H1 (cell line): Measurements from ENCODE around the gene ATP6V0D1. TPM values are rescaled to one million over a fixed set of nuclear protein-coding genes. Genes with fewer than 3 reads are reported as not detected.

Experiments used
- CTCF ChIA-PET: fragments of 300-600 bp; sonication (Branson Sonifier 250); formaldehyde crosslinking; loops from one replicate; lab custom pipeline; 2021; ENCODE audit not compliant: partially characterized antibody; lab: Charles Lee
- POLR2A ChIA-PET: fragments of 300-600 bp; sonication (Branson Sonifier 250); formaldehyde crosslinking; loops from one replicate; lab custom pipeline; 2021; ENCODE audit warnings: inconsistent platforms; ENCODE audit not compliant: partially characterized antibody; lab: Charles Lee
- DNase-seq, 2 experiments: peaks; one replicate each; pipeline versions ENCODE4 v3.0.0 to v3.0.0-alpha.2; 2010 to 2022; ENCODE audit warnings: low spot score in 2 of 2, low read depth in 1 of 2, mixed read lengths in 1 of 2
- FAIRE-seq: peaks from 2 replicates; lab custom pipeline; 2011; peaks lifted over from hg19 to GRCh38; lab: Jason Lieb, UNC
- H2AFZ ChIP-seq: 2 replicates; pipeline ENCODE4 v1.8.1; 2012; ENCODE audit warnings: low read length, inconsistent platforms
- H2AK5ac ChIP-seq: 2 replicates; pipeline ENCODE4 v1.6.1; 2013; ENCODE audit warnings: low read depth, low read length
- H2BK120ac ChIP-seq: replicated peaks from 2 replicates; pipeline ENCODE3; 2013; ENCODE audit warnings: low read depth, low read length, inconsistent platforms
- H2BK12ac ChIP-seq: 2 replicates; pipeline ENCODE4 v1.6.1; 2013; ENCODE audit warnings: low read depth, low read length
- H2BK15ac ChIP-seq: 2 replicates; pipeline ENCODE4 v1.6.1; 2013; ENCODE audit warnings: low read length
- H2BK20ac ChIP-seq: 2 replicates; pipeline ENCODE4 v1.6.1; 2013; ENCODE audit warnings: low read length
- H2BK5ac ChIP-seq: 2 replicates; pipeline ENCODE4 v1.6.1; 2013; ENCODE audit warnings: low read depth, low read length
- H3K14ac ChIP-seq: 2 replicates; pipeline ENCODE4 v1.6.1; 2013; ENCODE audit warnings: inconsistent platforms; ENCODE audit not compliant: insufficient read length
- H3K18ac ChIP-seq: 2 replicates; pipeline ENCODE4 v1.6.1; 2013; ENCODE audit warnings: low read length; ENCODE audit errors: extremely low read depth
- H3K23ac ChIP-seq: 2 replicates; pipeline ENCODE4 v1.6.1; 2013; ENCODE audit warnings: inconsistent platforms; ENCODE audit not compliant: insufficient read length
- H3K23me2 ChIP-seq: 2 replicates; pipeline ENCODE4 v1.6.1; 2013; ENCODE audit warnings: low read depth, low read length
- H3K27ac ChIP-seq: 2 replicates; pipeline ENCODE4 v1.6.1; 2011; ENCODE audit warnings: low read depth, low read length, inconsistent platforms
- H3K27me3 ChIP-seq, 4 experiments: replicated peaks in 1 of 4; 1 replicate in 1 of 4; 2 replicates in 3 of 4; pipeline versions ENCODE4 v1.6.1 to v1.8.1; 2011 to 2013; ENCODE audit warnings: low read length in 3 of 4, mild to moderate bottlenecking in 3 of 4, inconsistent platforms in 2 of 4, mixed read lengths in 2 of 4, moderate library complexity in 1 of 4; ENCODE audit not compliant: control insufficient read depth in 3 of 4, insufficient read depth in 3 of 4; ENCODE audit errors: extremely low read depth in 1 of 4
- H3K36me3 ChIP-seq, 4 experiments: 2 replicates each; pipeline versions ENCODE4 v1.6.1 to v1.8.1; 2011 to 2013; ENCODE audit warnings: mild to moderate bottlenecking in 4 of 4, low read length in 3 of 4, moderate library complexity in 2 of 4, control low read depth in 1 of 4, inconsistent platforms in 1 of 4; ENCODE audit not compliant: insufficient read depth in 4 of 4, control insufficient read depth in 2 of 4
- H3K4ac ChIP-seq: replicated peaks from 2 replicates; pipeline ENCODE3; 2013; ENCODE audit warnings: low read length, low read depth, mixed read lengths, inconsistent platforms; ENCODE audit not compliant: insufficient read length
- H3K4me1 ChIP-seq, 4 experiments: replicated peaks in 1 of 4; 1 replicate in 1 of 4; 2 replicates in 3 of 4; pipeline versions ENCODE4 v1.6.1 to v1.8.1; 2011 to 2013; ENCODE audit warnings: low read length in 3 of 4, inconsistent platforms in 2 of 4, mixed read lengths in 1 of 4; ENCODE audit not compliant: insufficient read depth in 4 of 4, control insufficient read depth in 3 of 4
- H3K4me2 ChIP-seq, 2 experiments: 2 replicates each; pipeline versions ENCODE4 v1.6.1 to v1.8.1; 2011 to 2013; ENCODE audit warnings: low read depth in 2 of 2, low read length in 2 of 2, control low read depth in 1 of 2, inconsistent platforms in 1 of 2, mild to moderate bottlenecking in 1 of 2; ENCODE audit not compliant: insufficient read depth in 1 of 2
- H3K4me3 ChIP-seq, 4 experiments: fragments of 200-600, 300-600 bp in 1 of 4; sonication (generic), shearing (Covaris generic), sonication (Bioruptor Twin) in 1 of 4; 2 replicates each; pipeline versions ENCODE4 v1.5.1 to v1.8.1; 2011 to 2016; ENCODE audit warnings: low read length in 4 of 4, low read depth in 3 of 4, control low read depth in 2 of 4, inconsistent platforms in 2 of 4, mild to moderate bottlenecking in 2 of 4, mixed read lengths in 1 of 4, moderate library complexity in 1 of 4; ENCODE audit not compliant: insufficient read depth in 2 of 4; ENCODE audit errors: extremely low read depth in 1 of 4
- H3K56ac ChIP-seq: replicated peaks from 2 replicates; pipeline ENCODE3; 2013; ENCODE audit warnings: low read depth, mild to moderate bottlenecking, mixed read lengths, low read length, inconsistent platforms; ENCODE audit not compliant: insufficient read length
- H3K79me1 ChIP-seq: 2 replicates; pipeline ENCODE4 v1.6.1; 2013; ENCODE audit warnings: low read depth, low read length, control low read depth
- H3K79me2 ChIP-seq, 2 experiments: 2 replicates each; pipeline versions ENCODE4 v1.6.1 to v1.8.1; 2012 to 2013; ENCODE audit warnings: low read length in 2 of 2, mild to moderate bottlenecking in 2 of 2, inconsistent platforms in 1 of 2; ENCODE audit not compliant: insufficient read depth in 2 of 2, control insufficient read depth in 1 of 2
- H3K9ac ChIP-seq, 4 experiments: replicated peaks in 1 of 4; 1 replicate in 1 of 4; 2 replicates in 3 of 4; pipeline versions ENCODE4 v1.6.1 to v1.8.1; 2011 to 2013; ENCODE audit warnings: low read depth in 3 of 4, low read length in 3 of 4, control low read depth in 2 of 4, mild to moderate bottlenecking in 2 of 4, moderate library complexity in 2 of 4, inconsistent platforms in 1 of 4; ENCODE audit errors: extremely low read depth in 1 of 4
- H3K9me3 ChIP-seq, 2 experiments: 2 replicates each; pipeline versions ENCODE4 v1.6.1 to v1.8.1; 2012 to 2013; ENCODE audit warnings: mild to moderate bottlenecking in 2 of 2, moderate library complexity in 2 of 2, control low read depth in 1 of 2, inconsistent platforms in 1 of 2, low read depth in 1 of 2, low read length in 1 of 2, mixed read lengths in 1 of 2; ENCODE audit not compliant: insufficient read depth in 2 of 2
- H4K20me1 ChIP-seq, 2 experiments: replicated peaks in 1 of 2; 2 replicates each; pipeline versions ENCODE3 to v1.8.1; 2011 to 2013; ENCODE audit warnings: inconsistent platforms in 2 of 2, low read length in 2 of 2, mild to moderate bottlenecking in 1 of 2; ENCODE audit not compliant: insufficient read depth in 2 of 2, control insufficient read depth in 1 of 2
- H4K5ac ChIP-seq: 2 replicates; pipeline ENCODE4 v1.6.1; 2013; ENCODE audit warnings: low read length, low read depth, mixed read lengths, inconsistent platforms; ENCODE audit not compliant: insufficient read length
- H4K8ac ChIP-seq: 2 replicates; pipeline ENCODE4 v1.8.0; 2013; ENCODE audit warnings: mild to moderate bottlenecking, moderate library complexity, low read length, inconsistent platforms; ENCODE audit not compliant: insufficient read depth; ENCODE audit errors: extremely low read depth
- H4K91ac ChIP-seq: replicated peaks from 2 replicates; pipeline ENCODE3; 2013; ENCODE audit warnings: low read length, mixed read lengths, inconsistent platforms; ENCODE audit not compliant: insufficient read length
- BRCA1 ChIP-seq: IDR thresholded peaks from 2 replicates; pipeline ENCODE4 v1.6.1; 2012; ENCODE audit warnings: low read depth, low read length, improper control_type of control experiment
- EGR1 ChIP-seq: IDR thresholded peaks from 2 replicates; pipeline ENCODE4 v1.6.1; 2011; ENCODE audit warnings: low read depth, low read length, borderline replicate concordance
- FOSL1 ChIP-seq: IDR thresholded peaks from 2 replicates; pipeline ENCODE4 v1.6.1; 2011; ENCODE audit warnings: mild to moderate bottlenecking, low read depth, low read length, moderate library complexity; ENCODE audit not compliant: insufficient read depth
- GABPA ChIP-seq: IDR thresholded peaks from 2 replicates; pipeline ENCODE4 v1.6.1; 2011; ENCODE audit warnings: mild to moderate bottlenecking, low read length, moderate library complexity, borderline replicate concordance; ENCODE audit not compliant: insufficient read depth
- HDAC2 ChIP-seq, 2 experiments: fragments of 300-600 bp in 1 of 2; sonication (generic) in 1 of 2; IDR thresholded peaks; 2 replicates each; pipeline ENCODE4 v1.6.1; 2011 to 2012; ENCODE audit warnings: low read depth in 2 of 2, low read length in 2 of 2, mild to moderate bottlenecking in 2 of 2, moderate library complexity in 2 of 2, borderline replicate concordance in 1 of 2, inconsistent platforms in 1 of 2
- JUN ChIP-seq: IDR thresholded peaks from 2 replicates; pipeline ENCODE4 v1.6.1; 2011; ENCODE audit warnings: low read depth, mild to moderate bottlenecking, improper control_type of control experiment, low read length
- KDM5A ChIP-seq: fragments of 200-600 bp; IDR thresholded peaks from 2 replicates; pipeline ENCODE4 v1.7.1; 2012; ENCODE audit warnings: mild to moderate bottlenecking, low read length, inconsistent platforms, mixed read lengths
- POLR2A ChIP-seq, 2 experiments: IDR thresholded peaks; 1 replicate in 1 of 2; 2 replicates in 1 of 2; pipeline ENCODE4 v1.6.1; 2011; ENCODE audit warnings: low read depth in 2 of 2, low read length in 2 of 2, mild to moderate bottlenecking in 2 of 2; ENCODE audit errors: control extremely low read depth in 1 of 2
- RBBP5 ChIP-seq: IDR thresholded peaks from 2 replicates; pipeline ENCODE4 v1.7.1; 2012; ENCODE audit warnings: low read depth, mild to moderate bottlenecking, inconsistent platforms, low read length, moderate library complexity, borderline replicate concordance
- SAP30 ChIP-seq: fragments of 300-600 bp; sonication (generic); IDR thresholded peaks from 2 replicates; pipeline ENCODE4 v1.7.1; 2012; ENCODE audit warnings: low read length, moderate library complexity, mild to moderate bottlenecking, inconsistent platforms; ENCODE audit not compliant: insufficient read depth, insufficient replicate concordance
- WGBS, 2 experiments: shearing (Covaris generic) in 1 of 2; methylation state at CpG; one replicate each; pipeline versions ENCODE4 v1.1.6 to v1.1.7; 2013 to 2015; ENCODE audit warnings: low lambda C conversion rate in 2 of 2, mixed read lengths in 2 of 2, inconsistent platforms in 1 of 2, low coverage in 1 of 2, missing lambda C conversion rate in 1 of 2; ENCODE audit not compliant: insufficient replicate concordance in 2 of 2, insufficient coverage in 1 of 2, insufficient read length in 1 of 2; ENCODE audit errors: extremely low coverage in 1 of 2, missing lambda C conversion rate in 1 of 2; 5-methylcytosine and 5-hydroxymethylcytosine counted together
- polyA plus RNA-seq, 7 experiments: library from polyadenylated mRNA; depleted of rRNA in 3 of 7; stranded (reverse) in 5 of 7; unstranded in 2 of 7; fragments of >200 nt in 5 of 7; fragments of 200-250 nt in 2 of 7; gene quantifications; 1 replicate in 5 of 7; 2 replicates in 1 of 7; 4 replicates in 1 of 7; pipeline versions ENCODE4 v1.2.1 to v1.2.3, GENCODE V29; 2011 to 2013; ENCODE audit warnings: missing spikeins in 2 of 7, mixed read lengths in 2 of 7
- total RNA-seq: library from RNA; stranded (reverse); fragmentation: NEBNext Ultra II Directional; extraction: Animal tissue kit (Norgen Biotek cat#: 25700); gene quantifications from 2 replicates; pipeline ENCODE4 v1.2.1, GENCODE V29; 2021
- TF ChIP-seq, protein P1 (sequence below): IDR thresholded peaks from 2 replicates; pipeline ENCODE4 v1.6.1; 2012; ENCODE audit warnings: low read length, inconsistent platforms

ATP6V0D1 gene
- total and polyA plus RNA-seq, 2 of the 8 experiments (the other 6 are each of a cell fraction or from before 2014, with no cell fraction given), result 47.3 to 134 TPM

DNA sequence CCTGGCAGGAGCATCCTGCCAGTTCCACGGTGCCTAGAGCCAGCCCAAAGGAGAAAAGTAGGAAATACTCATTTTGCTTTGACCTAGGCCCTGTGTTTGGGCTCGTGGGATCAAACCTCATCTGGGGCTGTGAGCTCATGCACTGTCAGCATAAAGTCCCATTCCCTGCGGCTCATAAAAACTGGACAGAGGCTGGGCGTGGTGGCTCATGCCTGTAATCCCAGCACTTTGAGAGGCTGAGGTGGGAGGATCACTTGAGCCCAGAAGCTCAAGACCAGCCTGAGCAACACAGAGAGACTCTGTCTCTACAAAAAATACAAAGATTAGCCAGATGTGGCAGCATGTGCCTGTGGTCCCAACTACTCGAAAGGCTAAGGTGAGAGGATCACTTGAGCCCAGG, 17.9 kb downstream of the ATP6V0D1 start:
- DNase-seq, result no peak
- Histone ChIP-seq H3K27me3 (no peaks in the 10 kb centered on the region), H3K27ac (no peak overlapping the region), H4K5ac (no peak overlapping the region), H2AFZ (no peak overlapping the region), H3K36me3 (no peaks in the 10 kb centered on the region), H3K56ac (no peak overlapping the region), H3K9me3 (no peaks in the 10 kb centered on the region), H3K79me2 (peaks cover 0 to 11% of the 10 kb centered on the region in 2 experiments; a peak in 1 of 4 replicates), H3K9ac (no peak overlapping the region), H2BK5ac (no peak overlapping the region), H3K79me1 (peaks cover 4% of the 10 kb centered on the region), H2BK20ac (no peak overlapping the region), H3K4me1 (peaks cover 0 to 5% (median 2%) of the 10 kb centered on the region in 4 experiments; a peak in 4 of 7 replicates), H4K91ac (no peak overlapping the region), H2BK120ac (no peak overlapping the region), H2AK5ac (no peak overlapping the region), H3K14ac (no peak overlapping the region), H3K18ac (no peak overlapping the region), H4K20me1 (peaks cover 14 to 24% of the 10 kb centered on the region in 2 experiments), H2BK12ac (no peak overlapping the region), H4K8ac (no peak overlapping the region), H3K23me2 (no peaks in the 10 kb centered on the region), H2BK15ac (no peak overlapping the region), H3K4ac (no peak overlapping the region), H3K4me3 (no peak overlapping the region), H3K23ac (no peak overlapping the region), H3K4me2 (no peak overlapping the region)
- 97% methylated on average over 5 of the region's 5 CpGs; no CpG with 5 or more reads in 1 of the 2 experiments for WGBS, 2 experiments
- CTCF ChIA-PET, result interaction anchor here (0.6 to 28.6 kb wide), 8 partner anchors 19 to 182 kb away, joined by 3 to 683 read pairs (median 6); partner anchors contain the start of genes CARMIL2, HSD11B2 and ZDHHC1
- TF ChIP-seq FOSL1 (no peak), KDM5A (no peak), SAP30 (no peak), RBBP5 (no peak), BRCA1 (no peak), GABPA (no peak), JUN (no peak), EGR1 (no peak), POLR2A (IDR thresholded peaks at IDR 0.05; ENCODE audit: control extremely low read depth in 1 of 2, low read depth in 2 of 2, low read length in 2 of 2) (no peak), HDAC2 (IDR thresholded peaks at IDR 0.05; ENCODE audit: borderline replicate concordance in 1 of 2, low read depth in 2 of 2, low read length in 2 of 2) (no peak)
- TF ChIP-seq, protein P1, sequence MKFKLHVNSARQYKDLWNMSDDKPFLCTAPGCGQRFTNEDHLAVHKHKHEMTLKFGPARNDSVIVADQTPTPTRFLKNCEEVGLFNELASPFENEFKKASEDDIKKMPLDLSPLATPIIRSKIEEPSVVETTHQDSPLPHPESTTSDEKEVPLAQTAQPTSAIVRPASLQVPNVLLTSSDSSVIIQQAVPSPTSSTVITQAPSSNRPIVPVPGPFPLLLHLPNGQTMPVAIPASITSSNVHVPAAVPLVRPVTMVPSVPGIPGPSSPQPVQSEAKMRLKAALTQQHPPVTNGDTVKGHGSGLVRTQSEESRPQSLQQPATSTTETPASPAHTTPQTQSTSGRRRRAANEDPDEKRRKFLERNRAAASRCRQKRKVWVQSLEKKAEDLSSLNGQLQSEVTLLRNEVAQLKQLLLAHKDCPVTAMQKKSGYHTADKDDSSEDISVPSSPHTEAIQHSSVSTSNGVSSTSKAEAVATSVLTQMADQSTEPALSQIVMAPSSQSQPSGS, result no peak
- FAIRE-seq, result no peak
- POLR2A ChIA-PET, result interaction anchor here (0.6 kb wide), 1 partner anchor 47 kb away, joined by 3 read pairs; no protein-coding TSS in a partner anchor
